NCI-H2196 treated with DMSO at 0.1 percent for 48 hours (cell line): ENCODE results near the gene GPR107.
A peak's percentile ranks its signal among the peaks of the same experiment; 100 is the strongest.

Experiments
- DNase-seq: peaks from one replicate; lab custom pipeline; 2025; ENCODE audit not compliant: unreplicated experiment; lab: John Stamatoyannopoulos, UW

The GPR107 gene

DNA sequence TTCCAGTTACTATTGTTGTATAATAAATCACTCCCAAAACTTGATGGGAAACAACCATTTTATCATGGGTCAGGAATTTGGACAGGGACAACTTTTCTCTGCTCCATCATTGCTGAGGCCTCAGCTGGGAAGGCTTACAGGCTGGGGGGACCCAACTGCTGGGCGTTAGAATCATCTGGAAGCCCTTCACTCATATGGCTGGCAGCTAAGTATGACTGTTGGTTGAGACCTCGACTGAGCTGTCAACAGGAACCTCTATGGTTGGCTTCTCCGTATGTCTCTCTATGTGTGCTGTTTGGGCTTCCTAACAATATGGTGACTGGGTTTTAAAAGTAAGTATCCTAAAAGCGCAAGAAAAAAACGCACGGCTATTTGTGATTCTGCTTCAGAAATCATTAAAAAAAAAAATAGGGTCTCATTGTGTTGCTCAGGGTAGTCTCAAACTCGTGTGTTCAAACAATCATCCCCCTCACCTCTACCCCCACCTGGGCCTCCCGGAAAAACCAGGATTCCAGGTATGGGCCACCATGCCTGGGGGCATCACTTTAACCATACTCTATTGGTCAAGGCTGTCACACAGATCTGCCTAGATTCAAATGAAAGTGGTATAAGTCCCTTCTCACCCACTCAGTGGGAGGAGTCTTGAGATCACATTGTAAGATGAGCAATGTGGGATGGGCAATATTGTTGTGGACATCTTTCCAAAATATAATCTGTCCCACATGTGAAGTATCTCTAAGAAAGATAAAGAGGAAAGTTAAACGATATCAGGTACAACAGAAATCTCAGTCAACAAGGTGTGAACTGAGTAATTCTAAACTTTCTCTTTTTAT, 26.0 kb upstream of the GPR107 start:
- no peak for DNase-seq

- DNase-seq = no peak
Observed at GRCh38 chr9:130028493-130029222, 25.0 kb upstream of the GPR107 start.

- DNase-seq = no peak
Observed at GRCh38 chr9:130029223-130029973, 24.3 kb upstream of the GPR107 start.

DNA sequence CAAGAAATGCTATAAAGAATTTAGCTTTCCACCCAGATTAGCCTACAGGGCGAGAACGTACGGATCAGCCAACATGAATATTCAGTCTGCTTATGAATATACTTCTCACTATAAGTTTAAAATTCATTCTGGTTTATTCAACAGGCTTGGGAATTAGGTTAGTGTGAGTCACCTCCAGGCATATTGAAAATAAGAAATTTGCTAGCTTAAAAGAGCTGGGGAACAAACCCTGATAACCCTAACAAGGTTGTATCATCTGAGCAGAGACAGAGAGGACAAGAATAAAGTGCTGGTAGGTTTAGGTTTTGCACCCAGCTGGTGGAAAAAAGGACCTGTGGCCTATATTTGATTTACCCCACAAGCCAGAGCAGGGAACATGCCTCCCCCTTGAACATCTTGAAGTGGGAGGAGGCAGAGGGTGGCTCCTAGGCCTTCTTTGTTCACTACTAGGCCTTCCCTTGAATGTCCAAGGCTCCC, 23.0 kb upstream of the GPR107 start:
- no peak for DNase-seq

GRCh38 chr9:130034570-130034969, 19.1 kb upstream of the GPR107 start:
- DNase-seq = no peak

GRCh38 chr9:130036099-130036498, 17.6 kb upstream of the GPR107 start:
- DNase-seq = no peak

DNA sequence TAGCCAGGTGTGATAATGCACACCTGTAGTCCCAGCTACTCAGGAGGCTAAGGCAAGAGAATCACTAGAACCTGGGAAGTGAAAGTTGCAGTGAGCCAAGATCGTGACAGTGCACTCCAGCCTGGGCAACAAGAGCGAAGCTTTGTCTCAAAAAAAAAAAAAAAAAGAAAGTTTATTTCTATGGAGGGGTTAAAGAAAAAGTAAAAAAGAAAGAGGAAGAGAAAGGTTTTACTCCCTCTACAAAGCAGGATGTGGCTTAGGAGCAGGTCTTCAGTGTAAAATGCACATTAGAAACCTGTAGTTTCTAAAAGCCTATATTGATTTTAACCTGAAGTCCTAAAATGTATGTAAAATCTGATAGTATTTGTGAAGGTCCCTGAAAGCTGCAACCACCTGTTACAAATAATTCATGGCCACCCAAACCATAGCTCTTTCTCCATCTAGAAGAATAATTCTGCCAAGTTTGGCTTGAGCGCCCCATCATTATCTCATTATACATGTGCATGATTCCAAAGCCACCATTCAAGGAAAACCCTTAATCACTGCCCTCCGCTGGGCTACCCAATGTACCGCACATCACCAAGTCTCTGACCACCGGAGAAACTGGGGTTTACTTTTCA, 14.1 kb upstream of the GPR107 start:
- DNase-seq = no peak

DNA sequence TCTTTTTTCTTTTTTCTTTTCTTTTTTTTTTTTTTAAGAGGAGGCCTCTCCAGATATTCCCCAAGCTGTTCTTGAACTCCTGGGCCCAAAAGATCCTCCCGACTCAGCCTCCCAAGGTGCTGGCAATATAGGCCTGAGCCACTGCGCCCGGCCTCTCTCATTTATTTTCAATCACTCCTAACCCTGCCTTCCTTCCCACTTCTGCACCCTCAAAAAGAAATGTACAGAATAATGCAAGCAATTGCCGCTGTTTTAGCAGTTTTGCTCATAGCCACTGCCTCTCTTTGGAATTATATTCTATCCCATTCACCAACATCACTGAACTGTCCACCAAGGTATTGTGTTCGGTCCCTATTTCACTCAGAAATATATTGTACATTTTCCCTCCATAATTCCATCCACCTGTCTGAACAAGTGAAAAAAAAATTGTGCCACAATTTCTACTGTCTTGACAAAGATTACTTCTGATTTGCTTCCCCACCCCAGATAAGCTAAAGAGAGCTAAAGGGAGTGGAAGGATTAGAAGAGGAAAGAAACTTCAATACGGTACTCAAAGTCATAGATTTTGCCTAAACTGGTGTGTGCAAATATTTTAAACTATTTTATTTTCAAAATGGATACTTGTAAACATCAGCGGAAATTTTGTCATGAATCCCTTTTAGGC, 12.6 kb upstream of the GPR107 start:
- DNase-seq = no peak

DNA sequence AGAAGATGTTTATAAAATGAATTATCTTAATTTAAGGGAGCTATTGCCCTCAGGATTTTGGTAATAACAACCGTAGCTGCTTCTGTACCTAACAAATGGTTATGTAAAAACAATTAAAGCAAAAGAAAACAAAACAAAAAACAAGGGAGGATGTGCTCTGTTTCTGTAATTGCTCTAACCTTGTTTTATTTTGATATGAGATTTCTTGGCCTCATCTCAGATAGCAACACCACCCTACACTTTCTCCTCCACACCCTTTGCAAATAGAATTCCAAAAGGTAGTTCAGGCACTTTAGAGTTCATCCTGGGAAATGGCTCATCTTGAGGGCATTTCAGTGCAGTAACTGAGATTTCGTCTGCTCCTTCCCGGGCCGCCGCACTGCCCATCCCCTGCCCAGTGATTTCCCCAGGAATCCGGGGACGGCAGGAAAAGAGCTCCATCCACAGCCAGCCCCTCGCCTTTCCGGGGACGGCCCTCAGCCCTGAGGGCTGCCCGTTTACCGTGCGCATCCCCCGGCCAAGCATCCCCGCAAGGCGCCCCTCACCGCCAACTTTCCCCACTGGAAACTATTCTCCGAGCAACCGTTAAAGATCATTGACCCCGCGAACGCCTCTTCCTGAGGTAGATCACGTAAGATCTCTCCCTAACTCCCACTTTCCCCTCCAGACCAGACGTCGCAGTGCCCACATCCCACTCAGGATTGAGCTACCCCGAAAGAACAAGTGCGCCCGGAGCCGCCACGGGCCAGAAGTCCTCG, 11.9 kb upstream of the GPR107 start:
- no peak for DNase-seq

DNA sequence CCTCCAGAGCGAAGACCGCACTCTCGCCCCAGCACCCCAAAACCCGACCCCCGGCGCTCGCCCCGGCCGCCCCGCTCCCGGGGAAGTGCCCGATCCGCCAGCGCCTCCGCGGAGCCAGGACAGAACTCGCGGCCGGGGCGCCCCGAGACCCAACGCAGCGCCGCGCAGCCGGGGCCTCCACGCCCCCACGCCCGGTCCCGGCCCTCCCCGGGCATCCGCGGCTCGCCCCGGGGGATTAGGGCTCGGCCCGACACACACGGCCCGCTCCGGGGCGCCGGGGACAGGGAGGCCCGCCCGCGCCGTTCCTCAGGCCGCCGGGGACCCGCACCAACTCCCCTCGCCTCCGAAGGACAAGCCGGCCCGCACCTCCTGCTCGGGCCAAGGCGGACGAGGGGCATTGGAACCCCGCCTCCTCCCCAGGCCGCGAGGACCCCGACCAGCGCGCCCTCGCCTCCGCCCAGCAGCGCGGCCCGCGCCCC, 11.3 kb upstream of the GPR107 start:
- no peak for DNase-seq

DNA sequence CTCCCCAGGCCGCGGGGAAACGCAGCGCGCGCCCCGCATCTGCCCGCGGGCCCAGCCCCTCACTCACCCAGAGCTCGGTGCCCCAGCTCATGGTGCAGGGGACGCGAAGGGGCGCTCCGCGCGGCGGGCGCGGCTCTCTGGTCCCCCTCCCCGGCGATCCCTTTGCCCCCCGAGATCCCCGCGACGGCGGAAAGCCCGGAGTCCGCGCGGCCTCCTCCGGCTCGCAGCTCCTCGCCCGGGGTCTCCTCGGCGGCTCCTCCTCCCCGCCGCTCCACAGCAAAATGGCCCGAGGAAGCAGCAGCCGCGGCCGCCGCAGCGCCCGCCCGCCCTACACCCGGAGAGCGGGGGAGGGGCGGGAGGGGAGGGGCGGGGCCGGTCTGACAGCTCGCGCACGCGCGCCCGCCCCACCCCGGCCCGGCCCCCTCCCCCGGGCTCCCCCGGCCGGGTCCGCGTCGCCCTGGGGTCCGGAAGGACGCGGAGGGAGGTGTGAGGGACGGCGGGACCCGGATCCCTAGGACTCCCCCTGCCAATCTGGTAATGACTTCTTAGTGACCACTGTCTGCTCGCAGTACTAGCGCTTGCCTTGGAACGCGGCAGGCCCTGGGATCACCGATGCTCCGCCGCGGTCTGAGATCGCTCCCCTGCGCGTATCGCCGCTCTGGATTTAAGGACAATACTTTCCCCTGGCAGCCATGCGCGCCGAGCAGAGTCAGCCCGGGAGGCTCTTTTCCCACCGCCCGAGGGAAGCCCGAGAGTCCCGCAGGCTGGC, 10.6 kb upstream of the GPR107 start, which contains the start of gene FNBP1:
Gene FNBP1 (minus strand): TSS at position 305 of the 769 bp plus-strand sequence. CDS start 214 bp downstream, at position 91.
- peak; percentile 33 for DNase-seq

DNA sequence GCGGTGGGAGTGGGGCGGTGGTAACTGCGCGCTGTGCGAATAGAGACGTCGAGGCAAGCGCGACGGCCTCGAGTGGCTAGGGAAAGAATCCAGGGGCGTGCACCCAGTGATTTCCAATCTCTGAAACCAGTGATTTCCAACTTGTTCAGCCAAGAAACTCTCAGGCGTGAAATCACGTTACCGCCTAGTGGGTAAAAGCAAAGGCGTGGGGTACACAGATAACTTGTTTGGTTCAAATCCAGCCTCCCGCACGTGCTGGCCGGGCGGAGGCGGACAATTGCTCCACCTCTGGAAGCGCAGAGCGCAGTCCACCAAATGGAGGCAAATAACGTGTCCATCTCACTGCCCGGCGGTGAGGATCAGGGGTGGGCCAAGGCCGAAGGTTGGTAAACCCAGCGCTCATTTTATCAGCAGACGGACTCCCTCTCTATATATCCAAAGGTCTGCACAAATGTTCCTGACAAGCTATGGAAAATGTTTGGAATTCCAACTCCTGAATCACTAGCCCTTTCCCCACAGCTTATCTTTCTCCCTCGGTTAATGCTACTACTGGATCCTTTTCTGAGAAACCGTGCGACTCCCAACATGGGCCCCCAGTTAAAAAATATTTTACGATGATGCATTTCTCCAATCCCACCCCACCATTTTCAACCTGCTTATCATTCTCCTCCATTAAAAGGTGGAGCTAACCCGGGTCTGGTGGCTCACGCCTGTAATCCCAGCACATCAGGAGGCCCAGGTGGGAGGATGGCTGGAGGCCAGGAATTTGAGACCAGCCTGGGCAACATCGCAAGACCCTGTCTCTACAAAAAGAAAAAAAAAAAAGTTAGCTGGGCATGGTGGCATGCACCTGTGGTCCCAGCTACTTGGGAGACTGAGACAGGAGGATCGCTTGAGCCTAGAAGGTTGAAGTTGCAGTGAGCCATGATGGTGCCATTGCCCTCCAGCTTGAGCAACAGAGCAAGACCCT, 9.8 kb upstream of the GPR107 start:
- no peak for DNase-seq

DNA sequence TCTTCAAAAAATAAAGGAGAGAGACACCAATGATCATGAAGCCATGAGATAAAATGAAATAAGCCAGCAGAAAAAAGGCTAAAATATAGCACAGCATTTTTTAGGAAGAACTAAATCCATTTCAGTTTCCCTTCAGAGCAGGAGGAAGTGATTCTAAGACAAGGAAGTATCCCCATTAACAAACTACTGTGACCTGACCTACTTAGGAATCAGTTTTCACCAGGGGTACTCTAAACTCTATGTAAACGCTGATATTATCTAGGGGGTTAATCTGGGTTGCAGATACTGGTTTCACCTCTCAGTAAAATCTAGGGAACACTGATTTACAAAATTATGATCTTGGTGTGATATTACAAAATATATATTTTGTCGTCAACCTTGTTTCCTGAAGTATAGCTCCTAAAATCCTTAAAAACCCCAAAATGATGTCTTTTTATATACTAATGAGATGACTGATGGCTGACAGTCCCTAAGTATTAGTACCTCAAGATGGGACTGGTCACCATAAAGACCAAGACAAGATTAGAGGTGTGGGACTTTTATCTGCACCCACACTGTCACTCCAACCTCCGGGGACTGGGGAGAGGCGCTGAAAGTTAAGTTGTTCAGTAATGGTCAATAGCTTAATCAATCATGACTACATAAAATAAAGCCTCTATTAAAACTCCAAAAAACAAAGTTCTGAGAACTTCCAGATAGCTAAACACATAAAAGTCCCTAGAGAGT, 7.8 kb upstream of the GPR107 start:
- no peak for DNase-seq

- DNase-seq = no peak
Observed at GRCh38 chr9:130049431-130050210, 4.1 kb upstream of the GPR107 start.

GRCh38 chr9:130050462-130050861, 3.2 kb upstream of the GPR107 start:
- no peak for DNase-seq

DNA sequence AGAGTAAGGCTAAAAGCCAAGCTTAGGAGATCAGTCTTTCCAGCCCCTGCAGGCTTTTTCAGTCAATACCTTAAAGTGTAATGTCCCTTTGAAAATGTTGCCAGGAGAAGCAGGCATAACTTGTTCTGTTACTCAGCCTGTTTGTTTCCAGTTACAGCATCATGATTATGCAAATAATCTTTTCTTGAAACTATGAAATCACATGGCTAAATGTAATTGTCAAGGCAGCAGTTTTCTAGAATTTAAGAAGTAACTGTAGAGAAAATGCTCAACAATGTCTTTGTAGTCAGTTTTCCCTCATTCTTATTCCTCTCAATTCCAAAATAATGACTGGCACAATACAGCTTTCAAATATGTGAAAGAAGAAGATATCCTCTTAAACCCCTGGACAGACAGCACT, 1.9 kb upstream of the GPR107 start:
- DNase-seq = no peak
